Inflammatory macrophage treated with lipopolysaccharide for 1 hour (primary cell): ENCODE data around the gene TMBIM4.

Source experiments
- DNase-seq, 2 donors: peaks; one replicate each; pipeline ENCODE4 v3.0.0-alpha.2; 2020 to 2022

TMBIM4 gene

DNA sequence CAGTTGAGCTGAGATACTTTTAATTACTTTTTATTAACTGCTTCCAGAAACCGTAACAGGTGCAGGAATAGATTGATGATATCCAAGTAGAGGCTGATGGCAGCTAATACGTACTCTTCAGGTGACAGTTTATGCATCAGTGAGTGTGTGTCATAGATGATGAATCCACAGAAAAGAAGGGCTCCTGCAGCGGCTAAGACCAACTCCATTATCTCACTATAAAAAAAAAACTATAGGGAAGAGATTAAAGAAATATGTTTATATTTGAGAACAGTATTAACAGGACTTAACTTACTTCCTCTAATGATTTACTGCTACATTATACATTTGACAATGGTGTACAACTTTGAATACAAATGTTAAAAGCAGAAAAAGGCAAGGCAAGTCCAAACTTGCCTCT is 31.9 kb downstream of the TMBIM4 start:
- DNase-seq, result no peak

DNA sequence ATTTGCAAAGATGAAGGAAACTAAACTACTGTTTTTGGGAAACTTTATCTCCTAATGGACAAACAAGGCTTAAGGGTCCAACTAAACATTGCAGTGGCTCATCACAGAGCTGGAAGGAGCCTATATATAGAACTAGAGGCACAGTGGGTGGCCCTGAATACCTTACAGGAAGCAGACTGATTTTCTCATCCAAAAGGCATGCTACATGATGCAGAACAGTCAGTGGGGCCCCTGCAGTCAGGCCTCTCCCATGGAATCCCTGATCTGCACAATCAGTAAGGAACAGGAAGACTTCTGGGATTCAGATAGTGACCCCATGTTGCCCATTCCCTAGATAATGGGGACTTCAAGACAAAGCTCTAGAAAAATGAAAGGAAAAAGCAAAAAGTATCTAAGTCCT is 37.4 kb downstream of the TMBIM4 start:
- DNase-seq, result no peak

DNA sequence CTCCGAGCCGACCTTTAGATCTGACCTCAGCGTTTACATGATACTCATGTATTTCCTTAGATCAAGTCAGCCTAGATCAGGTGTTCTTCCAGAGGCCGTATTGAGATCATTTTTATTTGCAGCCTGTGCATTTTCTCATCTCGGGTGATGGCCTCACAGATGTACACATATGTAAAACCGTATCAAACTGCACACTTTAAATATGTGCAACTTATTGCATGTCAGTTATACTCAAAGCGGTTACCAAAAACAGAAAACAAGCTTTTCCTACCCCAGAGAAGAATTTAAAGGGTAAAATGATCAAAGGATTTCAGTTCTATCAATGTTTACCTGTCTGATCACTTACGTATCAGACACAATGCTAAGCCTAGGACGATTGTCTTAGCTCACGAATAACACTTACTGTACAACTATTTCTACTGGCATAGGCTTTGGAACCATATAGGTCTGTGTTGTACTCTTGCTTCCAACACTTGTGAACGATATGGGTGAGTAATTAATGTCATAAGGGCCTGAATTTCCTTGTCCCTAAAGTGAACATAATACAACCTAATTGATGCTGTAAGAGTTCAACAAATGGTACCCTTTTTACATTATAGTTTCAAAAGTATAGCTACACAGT is 38.6 kb downstream of the TMBIM4 start:
- DNase-seq, result no peak

DNA sequence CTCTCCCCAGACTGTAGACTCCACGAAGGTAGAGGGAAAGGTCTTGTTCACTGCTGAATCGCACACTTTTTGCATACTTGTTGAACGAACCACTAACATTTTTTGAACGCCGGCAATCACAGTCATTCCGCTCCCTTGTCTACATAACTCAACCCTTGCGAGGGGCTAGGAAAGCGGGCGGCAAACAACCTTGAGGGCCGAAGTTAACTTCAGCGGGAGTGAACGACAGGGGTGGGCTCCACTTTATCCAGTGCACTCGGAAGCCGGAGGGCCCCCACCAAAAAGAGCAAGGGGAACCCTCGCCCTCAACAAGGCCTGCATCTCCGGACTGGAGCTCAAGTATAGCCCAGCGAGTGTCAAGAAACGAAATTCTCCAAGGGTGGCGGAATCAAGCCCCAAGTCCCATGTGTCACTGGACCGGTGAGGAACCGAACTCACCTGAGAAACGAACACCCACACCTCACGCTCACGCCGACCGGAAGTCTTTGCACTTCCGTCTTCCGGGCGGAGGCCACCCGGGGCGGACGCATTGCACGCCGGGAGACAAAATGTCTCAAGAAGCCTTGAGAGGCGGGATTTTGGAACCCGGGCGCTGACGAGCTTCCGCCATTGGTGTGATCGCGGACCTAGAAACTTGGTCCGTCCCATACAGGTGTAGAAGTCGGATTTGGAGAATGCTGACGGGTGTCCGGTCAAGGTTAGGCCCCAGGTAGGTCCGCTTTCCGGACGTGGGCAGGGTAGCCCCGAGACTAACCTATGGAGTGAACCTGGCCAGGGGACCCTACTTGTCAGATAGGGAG is 39.3 kb downstream of the TMBIM4 start, which contains the start of gene LLPH:
TSS of gene LLPH (minus strand) at position 484 of the 800 bp plus-strand sequence. CDS start 1,644 bp downstream, outside the sequence.
- peak; percentile 88 to 90 for DNase-seq

DNA sequence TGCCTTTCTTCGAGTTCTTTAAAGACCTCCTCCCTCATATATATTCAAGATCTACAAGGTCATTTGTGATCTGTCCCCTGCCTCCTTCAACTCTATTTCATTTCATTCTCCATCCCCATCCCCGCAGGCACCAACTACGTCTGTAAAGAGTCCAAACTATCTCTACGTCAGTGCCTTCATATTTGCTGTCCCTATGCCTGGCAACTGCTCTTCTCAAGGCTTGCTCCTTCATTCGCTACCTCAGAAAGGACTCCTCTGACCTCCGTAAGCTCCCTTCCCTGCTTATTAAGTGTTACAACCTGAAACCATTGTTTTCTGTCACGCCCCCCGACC is 39.9 kb downstream of the TMBIM4 start:
- no peak for DNase-seq

DNA sequence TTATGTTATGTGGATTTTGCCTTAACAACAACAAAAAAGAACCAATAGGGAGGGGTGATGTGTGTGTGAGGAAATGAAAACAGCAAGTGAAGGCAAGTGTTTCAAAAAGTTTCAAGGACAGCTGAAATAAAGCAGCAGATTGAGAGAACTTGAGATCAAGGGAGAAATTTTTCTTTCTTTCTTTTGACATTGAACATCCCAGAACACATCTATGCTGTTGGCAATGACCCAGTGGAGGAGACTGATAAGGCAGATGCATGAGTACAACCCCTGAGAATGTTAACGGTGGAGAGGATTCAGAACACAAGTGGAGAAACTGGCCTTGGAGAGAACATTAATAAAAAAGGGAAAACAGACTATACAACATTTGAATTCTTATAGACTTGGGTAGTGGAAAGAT is 42.1 kb downstream of the TMBIM4 start:
- no peak for DNase-seq

DNA sequence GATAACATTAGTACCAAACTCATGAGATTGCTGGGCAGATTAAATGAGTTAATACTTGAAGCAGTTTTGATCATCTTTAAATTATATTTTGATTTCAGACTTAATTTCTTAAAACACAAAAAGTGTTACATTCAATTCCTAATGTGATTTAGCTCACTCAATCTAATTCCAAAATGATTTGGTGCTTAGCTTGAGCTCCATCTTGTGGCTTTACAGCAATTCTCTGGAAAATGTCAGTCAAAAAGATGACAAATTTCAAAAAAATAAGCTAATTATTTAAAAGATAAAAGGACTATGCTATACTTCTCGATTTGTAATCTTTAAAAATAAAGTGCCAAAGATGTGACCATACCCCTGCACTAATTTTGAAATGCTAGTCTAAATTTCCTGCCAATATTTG is 49.3 kb downstream of the TMBIM4 start:
- DNase-seq, result no peak

DNA sequence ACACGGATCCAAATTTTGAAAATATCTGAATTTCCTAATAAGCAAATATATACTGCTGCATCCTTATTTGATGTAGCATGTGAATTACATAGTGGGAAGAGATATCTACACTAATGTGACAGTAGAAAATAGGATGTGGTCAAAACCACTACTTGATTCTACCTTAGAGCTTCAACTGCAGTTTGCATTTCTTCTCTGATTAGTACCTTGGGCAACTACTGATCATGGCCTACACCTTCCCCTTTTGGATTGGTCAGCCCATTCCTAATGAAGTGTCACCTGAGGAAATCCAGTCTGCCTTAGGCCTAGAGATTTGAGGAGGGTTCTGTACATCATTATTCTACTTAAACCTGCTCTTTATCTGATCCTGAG is 49.9 kb downstream of the TMBIM4 start:
- no peak for DNase-seq

DNA sequence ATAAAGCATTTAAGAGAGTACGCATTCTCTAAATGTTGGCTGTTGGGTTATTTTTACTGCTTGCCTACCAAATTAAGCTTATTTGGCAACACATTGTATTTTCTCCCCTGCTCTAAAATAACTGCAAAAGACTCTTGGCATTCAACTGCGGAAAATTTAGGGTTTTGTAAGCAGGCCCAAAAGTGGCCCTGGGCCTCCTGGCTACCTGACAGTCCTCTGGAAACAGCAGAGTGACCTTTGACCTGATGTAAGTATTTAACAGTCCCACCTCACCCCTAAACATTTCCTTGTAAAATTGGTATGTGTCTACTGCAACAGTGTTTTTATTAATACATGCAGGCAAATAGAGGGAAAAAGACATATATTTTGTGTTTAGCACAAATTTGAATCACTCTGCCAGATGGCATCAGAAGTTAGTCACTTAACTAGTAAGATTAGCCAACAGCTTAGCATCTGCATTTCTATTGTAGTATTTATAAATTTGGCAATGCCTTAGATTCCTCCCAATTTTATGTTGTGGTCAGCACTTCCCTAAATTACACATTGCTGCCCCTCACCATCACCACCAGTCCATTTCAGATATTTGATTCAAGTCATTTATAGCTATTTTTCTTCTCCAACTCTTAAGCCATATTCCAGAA is 50.4 kb downstream of the TMBIM4 start:
- DNase-seq, result peak in 1 of 2 donors; percentile 18

DNA sequence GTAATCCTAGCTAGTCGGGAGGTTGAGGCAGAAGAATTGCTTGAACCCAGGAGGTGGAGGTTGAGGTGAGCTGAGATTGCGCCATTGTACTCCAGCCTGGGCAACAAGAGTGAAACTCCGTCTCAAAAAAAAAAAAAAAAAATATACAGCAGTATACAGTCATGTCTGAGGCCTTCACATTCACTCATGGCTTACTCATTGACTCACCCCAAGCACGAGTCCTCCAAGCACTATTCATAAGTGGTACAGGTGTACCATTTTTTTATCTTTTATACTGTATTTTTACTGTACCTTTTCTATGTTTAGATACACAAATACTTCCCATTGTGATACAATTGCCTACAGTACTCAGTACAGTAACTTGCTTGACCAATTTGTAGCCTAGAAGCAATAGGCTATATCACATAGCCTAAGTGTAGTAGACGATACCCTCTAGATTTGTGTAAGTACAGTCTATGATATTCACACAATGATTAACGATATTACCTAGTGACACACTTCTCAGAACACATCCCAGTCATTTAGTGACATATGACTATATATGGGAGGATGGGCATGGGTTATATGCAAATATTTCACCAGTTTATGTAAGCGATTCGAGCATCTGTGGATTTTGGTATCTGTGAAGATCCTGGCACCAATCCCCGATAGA is 51.4 kb downstream of the TMBIM4 start:
- no peak for DNase-seq

DNA sequence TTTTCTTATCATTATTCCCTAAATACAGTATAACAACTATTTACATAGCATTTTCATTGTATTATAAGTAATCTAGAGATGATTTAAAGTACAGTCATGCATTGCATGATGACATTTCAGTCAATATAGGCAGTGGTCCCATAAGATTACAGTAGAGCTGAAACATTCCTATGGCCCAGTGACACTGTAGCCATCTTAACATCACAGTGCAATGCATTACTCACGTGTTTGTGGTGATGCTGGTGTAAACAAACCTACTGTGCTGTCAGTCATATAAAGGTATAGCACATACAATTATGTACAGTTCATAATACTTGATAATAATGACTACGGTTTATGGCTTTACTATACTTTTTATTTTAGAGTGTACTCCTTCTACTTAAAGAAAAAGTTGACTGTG is 52.6 kb downstream of the TMBIM4 start:
- no peak for DNase-seq

DNA sequence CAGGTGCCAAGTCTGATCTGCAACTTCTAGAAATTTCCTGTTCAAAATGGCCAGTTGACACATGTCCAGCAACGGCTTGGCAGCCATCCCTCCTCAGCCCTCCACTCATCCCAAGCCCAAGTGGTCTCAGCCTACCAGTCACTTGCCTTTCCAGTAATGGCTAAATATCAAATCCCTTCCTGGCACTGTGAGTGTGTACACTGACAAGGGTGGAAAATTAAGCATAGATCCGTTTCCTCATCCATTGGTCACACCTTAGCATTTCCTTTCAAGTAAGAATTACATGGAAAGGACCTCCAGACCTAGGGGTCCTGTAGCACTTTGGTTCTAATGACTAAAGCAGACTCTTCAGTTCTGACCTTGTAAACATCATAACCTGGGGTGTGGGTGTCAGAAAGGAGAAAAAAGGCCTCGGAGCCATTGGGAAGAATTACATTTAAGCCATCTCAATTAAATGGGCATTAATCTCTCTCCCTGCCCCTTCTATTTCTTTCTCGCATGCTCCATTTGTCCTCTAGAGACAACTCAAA is 54.7 kb downstream of the TMBIM4 start:
- DNase-seq, result no peak

DNA sequence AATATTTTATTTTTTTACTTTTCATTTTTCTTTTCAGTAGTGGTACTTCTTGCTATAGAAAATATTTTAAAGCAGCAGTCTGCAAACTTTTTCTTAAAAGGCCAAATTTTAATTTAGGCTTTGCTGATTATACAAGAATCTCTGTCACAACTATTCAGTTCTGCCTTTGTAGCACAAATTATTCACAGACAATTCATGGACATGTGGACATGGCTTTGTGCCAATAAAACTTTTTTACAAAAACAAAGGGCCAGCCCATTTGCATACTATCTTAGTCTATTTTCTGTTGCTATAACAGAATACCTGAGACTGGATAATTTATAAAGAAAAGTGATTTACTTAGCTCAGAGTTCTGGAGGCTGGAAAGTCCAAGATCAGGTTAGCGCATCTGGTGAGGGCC is 56.3 kb downstream of the TMBIM4 start:
- DNase-seq, result no peak

DNA sequence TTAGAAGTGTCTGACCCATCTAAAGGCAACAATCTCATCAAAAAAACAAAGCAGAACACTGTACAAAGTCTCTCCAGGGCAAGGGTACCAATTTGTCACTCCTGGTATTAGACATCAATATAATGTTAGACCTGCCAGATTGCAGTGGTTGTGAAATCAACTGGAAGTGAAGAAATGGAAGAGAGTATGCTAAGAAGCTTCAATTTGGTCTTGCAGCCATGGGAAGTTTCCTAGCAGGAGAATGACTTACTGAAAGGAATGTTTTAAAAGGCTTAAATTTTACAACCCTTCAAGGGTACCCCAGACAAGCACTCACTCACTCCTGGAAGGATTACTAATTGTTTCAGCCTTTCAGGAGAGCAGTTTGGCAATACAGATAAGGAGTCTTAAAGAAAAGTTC is 58.2 kb downstream of the TMBIM4 start:
- DNase-seq, result no peak

DNA sequence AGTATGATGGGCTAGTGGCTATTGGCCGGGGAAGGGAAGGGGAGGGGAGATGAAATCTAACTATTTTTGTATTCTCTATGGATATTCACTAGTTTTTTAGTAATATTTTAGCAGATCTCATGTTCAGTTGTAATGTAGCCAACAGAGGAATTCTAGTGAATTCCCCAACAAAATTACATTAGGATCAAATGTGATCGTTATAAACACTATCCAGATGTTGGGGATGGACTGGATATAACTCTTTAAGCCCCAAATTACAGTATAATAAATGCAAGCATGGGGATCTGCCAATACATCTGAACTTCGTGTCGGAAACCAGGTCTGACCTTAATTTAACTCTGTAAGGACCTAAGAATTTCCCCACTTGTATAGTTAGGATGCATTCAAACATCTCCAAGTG is 60.7 kb downstream of the TMBIM4 start:
- DNase-seq, result no peak

DNA sequence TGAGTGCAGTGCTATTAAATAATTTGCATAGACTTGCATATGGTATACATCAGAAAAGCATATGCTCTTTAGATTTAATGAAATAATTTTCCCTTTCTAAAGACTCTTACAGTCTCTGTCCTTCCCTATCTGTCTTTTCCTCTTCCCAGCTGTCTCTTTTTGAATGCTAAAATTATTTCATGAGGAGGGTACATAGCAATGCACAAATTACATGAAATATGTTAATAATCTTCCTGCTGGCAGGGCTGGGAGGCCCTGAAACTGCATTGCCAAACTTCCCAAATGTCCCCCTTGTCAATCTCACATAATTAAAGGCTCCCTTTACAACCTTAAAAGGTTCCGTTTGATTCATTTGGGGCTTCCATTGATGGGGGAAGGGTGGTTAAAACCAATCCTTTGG is 61.4 kb downstream of the TMBIM4 start:
- no peak for DNase-seq

DNA sequence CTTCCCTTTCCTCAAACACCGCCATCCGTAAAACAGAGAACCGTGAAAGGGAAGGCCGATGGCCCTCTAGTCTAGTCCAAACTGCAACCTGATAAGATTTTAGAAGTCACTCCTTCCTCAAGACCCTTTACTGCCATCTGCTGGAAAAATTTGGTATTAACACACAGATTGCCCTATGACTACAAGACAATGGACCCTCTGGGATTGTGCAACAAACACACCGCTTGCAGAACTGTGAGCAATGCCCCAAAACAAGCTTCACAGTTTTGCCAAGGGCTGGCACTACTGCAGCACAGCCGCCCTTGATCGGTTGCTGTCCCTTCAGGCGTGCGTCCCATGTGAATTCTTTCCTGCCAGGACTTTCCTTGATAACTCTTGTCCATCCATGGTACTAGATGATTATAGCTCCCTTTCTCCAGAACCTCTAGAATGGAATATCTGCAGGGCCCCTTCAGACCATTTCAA is 62.3 kb downstream of the TMBIM4 start:
- peak; percentile 88 to 100 for DNase-seq

DNA sequence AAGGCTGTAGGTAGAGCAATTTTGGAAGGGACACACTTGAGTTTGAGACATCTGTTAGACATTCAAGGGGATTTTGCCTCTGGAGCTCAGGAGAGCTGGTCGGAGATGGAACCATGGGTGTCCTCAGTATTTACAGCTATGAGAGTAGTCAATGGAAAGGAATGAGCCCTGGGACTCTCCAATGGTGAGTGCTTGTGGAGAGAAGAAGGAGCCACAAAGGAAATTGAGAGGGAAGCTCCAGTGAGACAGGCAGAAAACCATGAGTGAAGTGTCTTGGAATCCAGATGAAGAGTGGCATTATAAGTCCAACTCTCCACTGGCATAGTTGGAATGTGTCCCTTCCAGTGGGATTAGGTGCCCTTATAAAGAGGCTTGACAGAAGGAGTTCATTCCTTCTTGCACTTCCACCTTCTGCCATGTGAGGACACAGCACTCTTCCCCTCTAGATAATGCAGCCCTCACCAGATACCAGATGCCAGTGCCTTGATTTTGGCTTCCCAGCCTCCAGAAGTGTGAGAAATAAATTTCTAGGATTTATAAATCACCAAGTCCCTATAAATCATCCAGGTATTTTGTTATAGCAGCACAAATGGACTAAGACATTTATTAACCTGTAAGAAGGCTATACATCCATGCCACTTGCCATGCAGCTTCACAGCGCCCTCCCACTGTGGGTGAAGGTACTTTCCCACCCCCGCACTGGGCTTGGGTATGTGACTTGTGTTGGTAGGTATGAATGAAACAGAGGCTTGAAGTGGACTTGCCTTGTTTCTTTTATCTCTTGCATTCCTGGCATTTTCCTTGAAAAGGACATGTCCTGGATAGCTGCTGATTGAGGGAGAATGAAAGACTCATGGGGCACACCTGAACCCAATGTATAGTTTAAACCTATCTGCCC is 66.5 kb downstream of the TMBIM4 start:
- no peak for DNase-seq

DNA sequence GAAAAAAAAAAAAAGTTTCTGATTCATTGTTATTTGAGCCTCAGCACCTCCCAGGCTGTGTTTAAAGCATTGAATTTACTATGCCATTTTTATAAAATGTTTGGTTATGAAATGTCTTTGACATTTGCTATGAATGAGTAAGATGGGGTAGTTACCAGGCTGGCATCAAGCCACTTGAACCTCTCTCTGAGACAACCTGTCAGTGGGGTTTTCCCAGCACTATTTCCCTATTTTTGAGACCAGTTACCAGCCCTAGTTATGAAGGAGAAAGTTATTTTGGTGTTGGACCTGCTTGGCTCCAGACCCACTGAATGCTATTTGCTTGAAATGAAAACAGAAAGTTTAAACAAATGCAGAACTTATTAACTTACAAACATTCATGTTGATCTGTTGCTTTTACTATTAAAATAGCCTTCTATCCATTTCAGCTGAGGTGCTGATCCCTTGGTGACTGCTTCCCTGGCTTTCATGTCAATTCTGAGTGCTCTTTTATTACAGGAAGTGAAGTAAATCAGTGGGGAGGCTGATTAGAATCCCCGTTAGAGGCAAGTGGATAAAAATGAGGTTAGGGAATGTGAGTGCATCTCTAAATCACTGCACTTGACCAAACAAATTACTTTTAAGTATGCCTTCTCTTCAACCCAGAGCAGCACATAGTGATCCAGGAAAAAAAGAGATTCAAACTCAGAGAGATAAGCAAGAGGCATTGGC is 77.1 kb downstream of the TMBIM4 start:
- DNase-seq, result peak; percentile 77 to 83

DNA sequence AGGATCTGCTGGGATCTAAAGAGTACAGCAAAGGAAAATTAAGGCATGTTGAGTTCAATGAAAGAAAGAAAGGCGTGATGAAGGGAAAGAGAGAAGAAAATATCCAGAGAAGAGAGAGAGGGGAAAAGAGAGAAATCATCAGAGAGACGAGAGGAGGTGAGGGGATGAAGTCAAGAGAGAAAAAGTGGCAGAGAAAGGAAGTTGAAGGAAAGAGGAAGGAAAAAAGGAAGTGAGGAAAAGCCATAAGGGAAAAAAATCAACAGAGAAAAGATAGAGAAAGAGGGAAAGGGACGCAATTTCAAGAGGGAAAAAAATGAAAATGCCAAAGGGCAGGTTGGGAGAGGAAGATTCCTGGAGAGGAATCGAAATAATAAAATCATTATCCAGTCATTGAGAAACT is 79.6 kb downstream of the TMBIM4 start:
- no peak for DNase-seq

DNA sequence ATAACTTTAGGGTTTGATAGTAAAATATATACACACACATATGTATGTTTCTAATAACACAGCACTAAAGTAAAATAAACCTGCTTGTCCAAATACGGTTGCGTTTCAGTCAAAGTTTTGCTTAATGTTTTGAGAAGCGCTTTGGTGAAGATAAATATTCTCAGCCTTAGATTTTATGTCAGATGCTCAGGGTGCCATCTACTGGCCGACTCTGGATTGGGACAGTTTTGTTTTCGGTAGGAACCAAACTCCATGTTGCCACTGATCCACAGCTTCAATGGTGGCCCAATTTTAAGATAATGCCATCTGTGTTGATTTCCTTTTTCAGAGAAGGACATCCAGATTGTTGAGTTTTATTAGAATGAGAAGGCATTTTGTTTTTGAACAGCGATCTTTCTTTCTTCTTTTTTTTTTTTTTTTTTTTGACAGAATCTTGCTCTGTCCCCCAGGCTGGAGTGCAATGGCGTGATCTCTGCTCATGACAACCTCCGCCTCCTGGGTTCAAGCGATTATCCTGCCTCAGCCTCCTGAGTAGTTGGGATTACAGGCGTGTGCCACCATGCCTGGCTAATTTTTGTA is 82.3 kb downstream of the TMBIM4 start:
- DNase-seq, result peak; percentile 42 to 88
